ENCODE measurements around the gene KRT23. TPM values are rescaled to one million over a fixed set of nuclear protein-coding genes. Genes with fewer than 3 reads are reported as not detected.

KRT23 gene
- total and polyA plus RNA-seq, 12 donors = 0.01 to 0.25 (median 0.21) TPM; not detected in 8

DNA sequence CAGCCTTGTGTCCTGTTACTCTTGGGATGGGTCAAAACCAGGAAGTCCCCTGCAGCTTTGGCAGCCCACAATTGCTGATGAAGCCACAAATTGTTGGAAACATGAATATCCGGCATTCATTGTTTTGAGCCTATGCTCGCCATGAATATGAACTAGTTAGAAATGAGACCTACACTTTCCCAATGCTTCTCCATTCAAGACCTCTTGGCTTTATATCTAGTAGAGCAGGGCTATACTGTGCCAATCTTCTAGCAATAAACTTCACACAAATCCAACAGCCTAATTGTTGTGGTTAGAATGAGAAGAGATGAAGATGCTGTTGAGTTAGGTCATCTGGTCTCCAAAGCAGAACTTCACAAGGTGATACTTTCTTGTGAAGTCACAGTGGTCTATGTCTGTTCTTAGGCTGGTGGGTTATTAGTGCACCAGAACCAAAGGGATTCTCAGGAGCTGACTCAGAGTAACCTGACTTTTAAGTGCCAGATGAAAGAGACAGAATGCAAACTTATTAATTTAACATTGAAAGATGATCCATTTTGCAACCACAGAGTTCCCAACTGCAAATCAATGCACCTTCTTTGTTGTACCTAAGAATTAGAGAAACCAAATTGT is 13.7 kb upstream of the KRT23 start:
- DNase-seq (no peak), ATAC-seq (no peak)
- intact Hi-C loops (cut with DNase I) = no loop called here
- 97% methylated on average over 2 of the region's 2 CpGs for WGBS, 2 donors
- Histone ChIP-seq H3K36me3 (no peaks in the 10 kb centered on the region), H3K27ac (no peak overlapping the region), H3K9me3 (no peaks in the 10 kb centered on the region), H3K27me3 (peaks cover 0 to 59% (median 41%) of the 10 kb centered on the region in 7 donors), H3K4me3 (no peak overlapping the region), H3K4me1 (no peaks in the 10 kb centered on the region)
- TF ChIP-seq, protein P1, sequence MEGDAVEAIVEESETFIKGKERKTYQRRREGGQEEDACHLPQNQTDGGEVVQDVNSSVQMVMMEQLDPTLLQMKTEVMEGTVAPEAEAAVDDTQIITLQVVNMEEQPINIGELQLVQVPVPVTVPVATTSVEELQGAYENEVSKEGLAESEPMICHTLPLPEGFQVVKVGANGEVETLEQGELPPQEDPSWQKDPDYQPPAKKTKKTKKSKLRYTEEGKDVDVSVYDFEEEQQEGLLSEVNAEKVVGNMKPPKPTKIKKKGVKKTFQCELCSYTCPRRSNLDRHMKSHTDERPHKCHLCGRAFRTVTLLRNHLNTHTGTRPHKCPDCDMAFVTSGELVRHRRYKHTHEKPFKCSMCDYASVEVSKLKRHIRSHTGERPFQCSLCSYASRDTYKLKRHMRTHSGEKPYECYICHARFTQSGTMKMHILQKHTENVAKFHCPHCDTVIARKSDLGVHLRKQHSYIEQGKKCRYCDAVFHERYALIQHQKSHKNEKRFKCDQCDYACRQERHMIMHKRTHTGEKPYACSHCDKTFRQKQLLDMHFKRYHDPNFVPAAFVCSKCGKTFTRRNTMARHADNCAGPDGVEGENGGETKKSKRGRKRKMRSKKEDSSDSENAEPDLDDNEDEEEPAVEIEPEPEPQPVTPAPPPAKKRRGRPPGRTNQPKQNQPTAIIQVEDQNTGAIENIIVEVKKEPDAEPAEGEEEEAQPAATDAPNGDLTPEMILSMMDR (IDR thresholded peaks at IDR 0.05) = no peak

DNA sequence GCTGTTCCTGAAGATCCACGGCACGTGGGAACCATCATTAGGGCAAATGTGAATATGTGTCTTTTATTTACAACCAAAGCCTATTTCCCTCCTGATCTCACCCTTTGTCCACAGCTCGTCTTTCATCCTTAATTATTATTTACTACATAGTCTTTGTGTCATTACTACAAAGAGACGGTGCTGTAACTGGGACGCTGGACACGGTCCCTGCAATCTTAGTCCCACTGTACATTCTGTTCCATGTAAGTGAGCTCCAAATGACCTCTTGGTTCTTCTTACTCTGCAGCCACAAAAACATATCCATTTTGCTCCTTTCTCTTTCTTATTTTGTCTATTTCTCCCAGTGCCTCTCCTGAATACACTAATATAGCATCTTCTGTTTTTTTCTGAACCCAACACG is 12.7 kb upstream of the KRT23 start:
- H3K27ac ChIP-seq = no peak overlapping the region
- H3K27me3 ChIP-seq = peaks cover 0 to 64% (median 42%) of the 10 kb centered on the region in 7 donors
- no peak overlapping the region for H3K4me3 ChIP-seq
- H3K4me1 ChIP-seq = no peaks in the 10 kb centered on the region
- intact Hi-C loops (cut with DNase I) = no loop called here
- TF ChIP-seq, protein P1 (IDR thresholded peaks at IDR 0.05) = no peak
- 83 to 85% methylated on average over 7 of the region's 7 CpGs for WGBS, 2 donors
- H3K9me3 ChIP-seq = no peaks in the 10 kb centered on the region
- DNase-seq (no peak), ATAC-seq (no peak)
- no peaks in the 10 kb centered on the region for H3K36me3 ChIP-seq

DNA sequence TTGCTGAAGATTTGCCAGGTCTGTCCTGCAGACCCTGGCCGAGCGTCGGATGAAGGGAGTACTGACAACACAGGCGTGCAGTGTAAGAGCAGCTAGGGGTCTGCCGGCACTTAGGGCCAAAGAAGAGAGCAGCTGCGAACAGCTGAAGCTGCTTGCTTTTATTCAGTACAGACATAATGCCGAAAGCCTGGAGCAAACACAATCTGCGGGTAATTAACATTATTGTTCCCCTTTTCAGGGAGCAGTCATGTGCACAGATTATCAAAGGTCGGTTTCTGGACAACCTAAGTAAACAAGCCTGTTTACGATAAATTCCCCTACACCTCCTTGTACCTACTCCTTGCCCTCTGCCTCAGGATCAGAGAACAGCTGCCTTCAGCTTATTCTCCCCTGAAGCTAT is 12.0 kb upstream of the KRT23 start:
- ATAC-seq (peak in 1 of 8 donors; percentile 64), DNase-seq (no peak)
- Histone ChIP-seq H3K4me3 (no peak overlapping the region), H3K9me3 (no peaks in the 10 kb centered on the region), H3K27me3 (peaks cover 0 to 67% (median 42%) of the 10 kb centered on the region in 7 donors), H3K4me1 (no peaks in the 10 kb centered on the region), H3K36me3 (no peaks in the 10 kb centered on the region), H3K27ac (no peak overlapping the region)
- WGBS, 2 donors = 34 to 36% methylated on average over 10 of the region's 10 CpGs
- intact Hi-C loops (cut with DNase I) = loop anchor here in 1 of 10 donors (10.0 kb wide), 1 partner anchor 345 kb away; no protein-coding TSS in a partner anchor
- TF ChIP-seq, protein P1 (IDR thresholded peaks at IDR 0.05) = no peak

- ATAC-seq (no peak), DNase-seq (no peak)
- 68 to 70% methylated on average over 2 of the region's 2 CpGs for WGBS, 2 donors
- TF ChIP-seq, protein P1 (IDR thresholded peaks at IDR 0.05) = no peak
- intact Hi-C loops (cut with DNase I) = loop anchor here in 1 of 10 donors (10.0 kb wide), 1 partner anchor 347 kb away; no protein-coding TSS in a partner anchor
- peaks cover 0 to 71% (median 42%) of the 10 kb centered on the region in 7 donors for H3K27me3 ChIP-seq
- no peaks in the 10 kb centered on the region for H3K4me1 ChIP-seq
- H3K36me3 ChIP-seq = no peaks in the 10 kb centered on the region
- H3K9me3 ChIP-seq = no peaks in the 10 kb centered on the region
- H3K27ac ChIP-seq = no peak overlapping the region
- H3K4me3 ChIP-seq = no peak overlapping the region
Observed at GRCh38 chr17:40947929-40948328, 10.5 kb upstream of the KRT23 start.

All from heart right ventricle (tissue), 16 donors.